H1 (cell line): ENCODE measurements around the gene ATP5ME. TPM values are rescaled to one million over a fixed set of nuclear protein-coding genes. Genes with fewer than 3 reads are reported as not detected.

Experiments used
- CTCF ChIA-PET: fragments of 300-600 bp; sonication (Branson Sonifier 250); formaldehyde crosslinking; loops from one replicate; lab custom pipeline; 2021; ENCODE audit not compliant: partially characterized antibody; lab: Charles Lee
- POLR2A ChIA-PET: fragments of 300-600 bp; sonication (Branson Sonifier 250); formaldehyde crosslinking; loops from one replicate; lab custom pipeline; 2021; ENCODE audit warnings: inconsistent platforms; ENCODE audit not compliant: partially characterized antibody; lab: Charles Lee
- DNase-seq, 2 experiments: peaks; one replicate each; pipeline versions ENCODE4 v3.0.0 to v3.0.0-alpha.2; 2010 to 2022; ENCODE audit warnings: low spot score in 2 of 2, low read depth in 1 of 2, mixed read lengths in 1 of 2
- FAIRE-seq: peaks from 2 replicates; lab custom pipeline; 2011; peaks lifted over from hg19 to GRCh38; lab: Jason Lieb, UNC
- H2AFZ ChIP-seq: 2 replicates; pipeline ENCODE4 v1.8.1; 2012; ENCODE audit warnings: low read length, inconsistent platforms
- H2AK5ac ChIP-seq: 2 replicates; pipeline ENCODE4 v1.6.1; 2013; ENCODE audit warnings: low read depth, low read length
- H2BK120ac ChIP-seq: replicated peaks from 2 replicates; pipeline ENCODE3; 2013; ENCODE audit warnings: low read depth, low read length, inconsistent platforms
- H2BK12ac ChIP-seq: 2 replicates; pipeline ENCODE4 v1.6.1; 2013; ENCODE audit warnings: low read depth, low read length
- H2BK15ac ChIP-seq: 2 replicates; pipeline ENCODE4 v1.6.1; 2013; ENCODE audit warnings: low read length
- H2BK20ac ChIP-seq: 2 replicates; pipeline ENCODE4 v1.6.1; 2013; ENCODE audit warnings: low read length
- H2BK5ac ChIP-seq: 2 replicates; pipeline ENCODE4 v1.6.1; 2013; ENCODE audit warnings: low read depth, low read length
- H3K14ac ChIP-seq: 2 replicates; pipeline ENCODE4 v1.6.1; 2013; ENCODE audit warnings: inconsistent platforms; ENCODE audit not compliant: insufficient read length
- H3K18ac ChIP-seq: 2 replicates; pipeline ENCODE4 v1.6.1; 2013; ENCODE audit warnings: low read length; ENCODE audit errors: extremely low read depth
- H3K23ac ChIP-seq: 2 replicates; pipeline ENCODE4 v1.6.1; 2013; ENCODE audit warnings: inconsistent platforms; ENCODE audit not compliant: insufficient read length
- H3K23me2 ChIP-seq: 2 replicates; pipeline ENCODE4 v1.6.1; 2013; ENCODE audit warnings: low read depth, low read length
- H3K27ac ChIP-seq: 2 replicates; pipeline ENCODE4 v1.6.1; 2011; ENCODE audit warnings: low read depth, low read length, inconsistent platforms
- H3K27me3 ChIP-seq, 4 experiments: replicated peaks in 1 of 4; 1 replicate in 1 of 4; 2 replicates in 3 of 4; pipeline versions ENCODE4 v1.6.1 to v1.8.1; 2011 to 2013; ENCODE audit warnings: low read length in 3 of 4, mild to moderate bottlenecking in 3 of 4, inconsistent platforms in 2 of 4, mixed read lengths in 2 of 4, moderate library complexity in 1 of 4; ENCODE audit not compliant: control insufficient read depth in 3 of 4, insufficient read depth in 3 of 4; ENCODE audit errors: extremely low read depth in 1 of 4
- H3K36me3 ChIP-seq, 4 experiments: 2 replicates each; pipeline versions ENCODE4 v1.6.1 to v1.8.1; 2011 to 2013; ENCODE audit warnings: mild to moderate bottlenecking in 4 of 4, low read length in 3 of 4, moderate library complexity in 2 of 4, control low read depth in 1 of 4, inconsistent platforms in 1 of 4; ENCODE audit not compliant: insufficient read depth in 4 of 4, control insufficient read depth in 2 of 4
- H3K4ac ChIP-seq: replicated peaks from 2 replicates; pipeline ENCODE3; 2013; ENCODE audit warnings: low read length, low read depth, mixed read lengths, inconsistent platforms; ENCODE audit not compliant: insufficient read length
- H3K4me1 ChIP-seq, 4 experiments: replicated peaks in 1 of 4; 1 replicate in 1 of 4; 2 replicates in 3 of 4; pipeline versions ENCODE4 v1.6.1 to v1.8.1; 2011 to 2013; ENCODE audit warnings: low read length in 3 of 4, inconsistent platforms in 2 of 4, mixed read lengths in 1 of 4; ENCODE audit not compliant: insufficient read depth in 4 of 4, control insufficient read depth in 3 of 4
- H3K4me2 ChIP-seq, 2 experiments: 2 replicates each; pipeline versions ENCODE4 v1.6.1 to v1.8.1; 2011 to 2013; ENCODE audit warnings: low read depth in 2 of 2, low read length in 2 of 2, control low read depth in 1 of 2, inconsistent platforms in 1 of 2, mild to moderate bottlenecking in 1 of 2; ENCODE audit not compliant: insufficient read depth in 1 of 2
- H3K4me3 ChIP-seq, 4 experiments: fragments of 200-600, 300-600 bp in 1 of 4; sonication (generic), shearing (Covaris generic), sonication (Bioruptor Twin) in 1 of 4; 2 replicates each; pipeline versions ENCODE4 v1.5.1 to v1.8.1; 2011 to 2016; ENCODE audit warnings: low read length in 4 of 4, low read depth in 3 of 4, control low read depth in 2 of 4, inconsistent platforms in 2 of 4, mild to moderate bottlenecking in 2 of 4, mixed read lengths in 1 of 4, moderate library complexity in 1 of 4; ENCODE audit not compliant: insufficient read depth in 2 of 4; ENCODE audit errors: extremely low read depth in 1 of 4
- H3K56ac ChIP-seq: replicated peaks from 2 replicates; pipeline ENCODE3; 2013; ENCODE audit warnings: low read depth, mild to moderate bottlenecking, mixed read lengths, low read length, inconsistent platforms; ENCODE audit not compliant: insufficient read length
- H3K79me1 ChIP-seq: 2 replicates; pipeline ENCODE4 v1.6.1; 2013; ENCODE audit warnings: low read depth, low read length, control low read depth
- H3K79me2 ChIP-seq, 2 experiments: 2 replicates each; pipeline versions ENCODE4 v1.6.1 to v1.8.1; 2012 to 2013; ENCODE audit warnings: low read length in 2 of 2, mild to moderate bottlenecking in 2 of 2, inconsistent platforms in 1 of 2; ENCODE audit not compliant: insufficient read depth in 2 of 2, control insufficient read depth in 1 of 2
- H3K9ac ChIP-seq, 4 experiments: replicated peaks in 1 of 4; 1 replicate in 1 of 4; 2 replicates in 3 of 4; pipeline versions ENCODE4 v1.6.1 to v1.8.1; 2011 to 2013; ENCODE audit warnings: low read depth in 3 of 4, low read length in 3 of 4, control low read depth in 2 of 4, mild to moderate bottlenecking in 2 of 4, moderate library complexity in 2 of 4, inconsistent platforms in 1 of 4; ENCODE audit errors: extremely low read depth in 1 of 4
- H3K9me3 ChIP-seq, 2 experiments: 2 replicates each; pipeline versions ENCODE4 v1.6.1 to v1.8.1; 2012 to 2013; ENCODE audit warnings: mild to moderate bottlenecking in 2 of 2, moderate library complexity in 2 of 2, control low read depth in 1 of 2, inconsistent platforms in 1 of 2, low read depth in 1 of 2, low read length in 1 of 2, mixed read lengths in 1 of 2; ENCODE audit not compliant: insufficient read depth in 2 of 2
- H4K20me1 ChIP-seq, 2 experiments: replicated peaks in 1 of 2; 2 replicates each; pipeline versions ENCODE3 to v1.8.1; 2011 to 2013; ENCODE audit warnings: inconsistent platforms in 2 of 2, low read length in 2 of 2, mild to moderate bottlenecking in 1 of 2; ENCODE audit not compliant: insufficient read depth in 2 of 2, control insufficient read depth in 1 of 2
- H4K5ac ChIP-seq: 2 replicates; pipeline ENCODE4 v1.6.1; 2013; ENCODE audit warnings: low read length, low read depth, mixed read lengths, inconsistent platforms; ENCODE audit not compliant: insufficient read length
- H4K8ac ChIP-seq: 2 replicates; pipeline ENCODE4 v1.8.0; 2013; ENCODE audit warnings: mild to moderate bottlenecking, moderate library complexity, low read length, inconsistent platforms; ENCODE audit not compliant: insufficient read depth; ENCODE audit errors: extremely low read depth
- H4K91ac ChIP-seq: replicated peaks from 2 replicates; pipeline ENCODE3; 2013; ENCODE audit warnings: low read length, mixed read lengths, inconsistent platforms; ENCODE audit not compliant: insufficient read length
- FOSL1 ChIP-seq: IDR thresholded peaks from 2 replicates; pipeline ENCODE4 v1.6.1; 2011; ENCODE audit warnings: mild to moderate bottlenecking, low read depth, low read length, moderate library complexity; ENCODE audit not compliant: insufficient read depth
- SIX5 ChIP-seq: IDR thresholded peaks from 2 replicates; pipeline ENCODE4 v1.6.1; 2011; ENCODE audit warnings: mild to moderate bottlenecking, low read depth, low read length
- WGBS, 2 experiments: shearing (Covaris generic) in 1 of 2; methylation state at CpG; one replicate each; pipeline versions ENCODE4 v1.1.6 to v1.1.7; 2013 to 2015; ENCODE audit warnings: low lambda C conversion rate in 2 of 2, mixed read lengths in 2 of 2, inconsistent platforms in 1 of 2, low coverage in 1 of 2, missing lambda C conversion rate in 1 of 2; ENCODE audit not compliant: insufficient replicate concordance in 2 of 2, insufficient coverage in 1 of 2, insufficient read length in 1 of 2; ENCODE audit errors: extremely low coverage in 1 of 2, missing lambda C conversion rate in 1 of 2; 5-methylcytosine and 5-hydroxymethylcytosine counted together
- polyA plus RNA-seq, 7 experiments: library from polyadenylated mRNA; depleted of rRNA in 3 of 7; stranded (reverse) in 5 of 7; unstranded in 2 of 7; fragments of >200 nt in 5 of 7; fragments of 200-250 nt in 2 of 7; gene quantifications; 1 replicate in 5 of 7; 2 replicates in 1 of 7; 4 replicates in 1 of 7; pipeline versions ENCODE4 v1.2.1 to v1.2.3, GENCODE V29; 2011 to 2013; ENCODE audit warnings: missing spikeins in 2 of 7, mixed read lengths in 2 of 7
- total RNA-seq: library from RNA; stranded (reverse); fragmentation: NEBNext Ultra II Directional; extraction: Animal tissue kit (Norgen Biotek cat#: 25700); gene quantifications from 2 replicates; pipeline ENCODE4 v1.2.1, GENCODE V29; 2021
- TF ChIP-seq, protein P1 (sequence below): IDR thresholded peaks from 2 replicates; pipeline ENCODE4 v1.6.1; 2011; ENCODE audit warnings: low read depth, mild to moderate bottlenecking, low read length; ENCODE audit not compliant: insufficient read depth

The ATP5ME gene
- total and polyA plus RNA-seq, 2 of the 8 experiments (the other 6 are each of a cell fraction or from before 2014, with no cell fraction given) = 375 to 450 TPM

DNA sequence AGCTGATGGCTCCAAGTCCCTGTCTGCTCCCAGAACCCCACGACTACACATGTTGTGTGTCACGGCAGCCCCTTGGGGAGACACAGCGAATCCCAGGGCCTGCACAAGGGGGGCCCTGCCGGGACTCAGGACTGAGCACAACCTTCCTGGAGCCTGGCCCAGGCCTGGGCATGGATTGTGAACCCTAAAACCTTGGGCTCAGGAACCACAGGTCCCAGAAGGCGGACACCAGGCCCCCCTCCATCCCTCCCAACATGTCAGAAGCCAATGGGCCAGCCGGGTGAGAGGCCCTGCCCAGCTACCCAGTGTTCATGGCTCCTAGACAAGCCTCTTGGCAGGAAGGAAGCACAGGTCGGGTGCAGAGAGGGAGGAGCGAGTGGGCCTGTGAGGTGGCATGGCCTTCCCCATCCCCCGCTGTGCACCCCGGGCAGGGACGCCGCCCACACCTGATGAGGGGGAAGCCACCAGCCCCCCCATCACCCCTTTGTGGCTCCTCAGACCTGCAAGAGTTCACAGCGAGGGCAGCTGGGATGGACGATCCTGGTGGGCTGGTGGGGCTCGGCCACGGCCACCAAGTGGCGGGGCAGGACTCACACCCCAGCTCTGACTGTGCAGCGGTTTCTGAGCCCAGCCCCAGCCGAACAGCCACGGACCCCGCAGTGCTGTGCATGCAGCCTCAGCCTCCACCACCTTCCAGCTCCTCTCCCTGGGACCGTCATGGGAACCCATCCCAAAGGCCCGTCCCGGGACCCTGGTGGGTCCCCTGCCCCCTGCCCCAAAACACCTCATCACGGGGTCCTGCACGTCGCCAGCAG lies 45.0 kb downstream of the ATP5ME start:
- Histone ChIP-seq H3K23me2 (no peaks in the 10 kb centered on the region), H3K4me1 (peaks cover 0 to 13% (median 8%) of the 10 kb centered on the region in 4 experiments; a peak in 5 of 7 replicates), H2BK12ac (no peak overlapping the region), H3K27ac (no peak overlapping the region), H2BK120ac (no peak overlapping the region), H3K36me3 (no peaks in the 10 kb centered on the region), H3K79me2 (no peaks in the 10 kb centered on the region), H2AFZ (no peak overlapping the region), H4K5ac (no peak overlapping the region), H3K4me2 (no peak overlapping the region), H2BK15ac (no peak overlapping the region), H4K91ac (no peak overlapping the region), H2BK20ac (no peak overlapping the region), H3K79me1 (no peaks in the 10 kb centered on the region), H3K56ac (no peak overlapping the region), H3K9me3 (peaks cover 10 to 11% of the 10 kb centered on the region in 2 experiments; a peak in 3 of 4 replicates), H4K20me1 (no peaks in the 10 kb centered on the region), H2AK5ac (no peak overlapping the region), H3K18ac (no peak overlapping the region), H4K8ac (peak overlapping the region; percentile 35; the same call in 1 of the 2 replicates), H3K23ac (no peak overlapping the region), H3K27me3 (no peaks in the 10 kb centered on the region; a peak in 1 of 7 replicates), H2BK5ac (no peak overlapping the region), H3K4ac (no peak overlapping the region), H3K14ac (no peak overlapping the region), H3K4me3 (no peak overlapping the region), H3K9ac (no peak overlapping the region)
- no peak for FAIRE-seq
- TF ChIP-seq, protein P1, sequence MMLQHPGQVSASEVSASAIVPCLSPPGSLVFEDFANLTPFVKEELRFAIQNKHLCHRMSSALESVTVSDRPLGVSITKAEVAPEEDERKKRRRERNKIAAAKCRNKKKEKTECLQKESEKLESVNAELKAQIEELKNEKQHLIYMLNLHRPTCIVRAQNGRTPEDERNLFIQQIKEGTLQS = no peak
- TF ChIP-seq SIX5 = no peak
- TF ChIP-seq FOSL1 = no peak
- 87% methylated on average over 18 of the region's 27 CpGs; no CpG with 5 or more reads in 1 of the 2 experiments for WGBS, 2 experiments
- CTCF ChIA-PET = interaction anchor here (0.6 to 1.6 kb wide), 2 partner anchors 20 to 65 kb away, joined by 3 to 4 read pairs; no protein-coding TSS in a partner anchor
- no peak for DNase-seq
- POLR2A ChIA-PET = interaction anchor here (1.1 kb wide), 1 partner anchor 11 kb away, joined by 3 read pairs; no protein-coding TSS in a partner anchor
